ENCODE measurements around the gene PPP1R3E.
A peak's percentile ranks its signal among the peaks of the same experiment; 100 is the strongest.

GRCh38 chr14:23321572-23322547 lies 19.2 kb upstream of the PPP1R3E start:
- TF ChIP-seq CTCF (conservative IDR thresholded peaks at IDR 0.05) (no peak), ZFX (IDR thresholded peaks at IDR 0.05) (peak; percentile 82)
